Immature natural killer cell (primary cell): Measurements from ENCODE around the gene UBTD2. TPM values are rescaled to one million over a fixed set of nuclear protein-coding genes. Genes with fewer than 3 reads are reported as not detected.
"Not testable (repeated sequence)": the region's sequence is repeated elsewhere in the genome, so short reads cannot be mapped to it uniquely, and the experiment has no call there.

ENCODE experiments used
- DNase-seq, 3 donors: peaks; one replicate each; pipeline ENCODE4 v3.0.0; 2022; ENCODE audit warnings: mixed read lengths in 1 of 3
- H3K27ac Mint-ChIP-seq, 6 donors: one replicate each; pipeline ENCODE4 v1.8.0; 2020; ENCODE audit warnings: mixed read lengths in 6 of 6, mild to moderate bottlenecking in 5 of 6, inconsistent platforms in 4 of 6, moderate library complexity in 3 of 6
- H3K27me3 Mint-ChIP-seq, 3 donors: one replicate each; pipeline ENCODE4 v1.8.0; 2020 to 2021; ENCODE audit warnings: low read depth in 3 of 3, mild to moderate bottlenecking in 3 of 3, mixed read lengths in 3 of 3, moderate library complexity in 3 of 3, inconsistent platforms in 1 of 3
- H3K36me3 Mint-ChIP-seq, 3 donors: one replicate each; pipeline ENCODE4 v1.8.0; 2020; ENCODE audit warnings: mixed read lengths in 3 of 3, inconsistent platforms in 2 of 3, mild to moderate bottlenecking in 2 of 3
- H3K4me1 Mint-ChIP-seq, 2 donors: one replicate each; pipeline ENCODE4 v1.8.0; 2020; ENCODE audit warnings: inconsistent platforms in 2 of 2, mild to moderate bottlenecking in 2 of 2, mixed read lengths in 2 of 2, moderate library complexity in 1 of 2
- H3K4me3 Mint-ChIP-seq, 5 donors: one replicate each; pipeline ENCODE4 v1.8.0; 2020; ENCODE audit warnings: mild to moderate bottlenecking in 5 of 5, mixed read lengths in 5 of 5, inconsistent platforms in 3 of 5, moderate library complexity in 3 of 5
- H3K9me3 Mint-ChIP-seq, 6 donors: one replicate each; pipeline ENCODE4 v1.8.0; 2020; ENCODE audit warnings: mild to moderate bottlenecking in 6 of 6, mixed read lengths in 6 of 6, inconsistent platforms in 4 of 6, moderate library complexity in 3 of 6
- polyA plus RNA-seq, 3 donors: library from polyadenylated mRNA; unstranded; fragments of 300-500 nt; fragmentation: Illumina TruSeq; gene quantifications; one replicate each; pipeline ENCODE4 v1.2.3, GENCODE V29; 2021

UBTD2 gene
- polyA plus RNA-seq: 1 to 10 TPM; 1.5 TPM

GRCh38 chr5:172283020-172283861 is at the start of gene UBTD2:
Gene UBTD2, minus strand, starts transcription at chr5:172283764. Its CDS starts 99 bp downstream, at chr5:172283665.
- peak within 1 kb of the TSS; percentile 88 to 91 (median 89) for H3K4me3 Mint-ChIP-seq
- H3K27ac Mint-ChIP-seq: peak within 1 kb of the TSS in 5 of 6 donors; percentile 71 to 84 (median 72)
- peak; percentile 78 to 81 (median 79) for DNase-seq

GRCh38 chr5:172326901-172327300 is 43.3 kb upstream of the UBTD2 start:
- not testable (repeated sequence) for H3K4me1 Mint-ChIP-seq, H3K36me3 Mint-ChIP-seq, DNase-seq

More at GRCh38 chr5:172283020-172283861, at the start of gene UBTD2:
- Mint-ChIP-seq H3K4me1 (peaks cover 20 to 26% of the 10 kb centered on the region in 2 donors), H3K27me3 (peaks cover 2 to 3% (median 3%) of the 10 kb centered on the region in 3 donors), H3K36me3 (peaks cover 0 to 3% (median 0%) of the 10 kb centered on the region in 3 donors), H3K9me3 (no peaks in the 10 kb centered on the region)

GRCh38 chr5:172325452-172325851 is 41.9 kb upstream of the UBTD2 start:
- Mint-ChIP-seq H3K27me3 (peaks cover 0 to 1% (median 0%) of the 10 kb centered on the region in 3 donors), H3K27ac (no peak overlapping the region), H3K4me3 (no peak overlapping the region), H3K36me3 (no peaks in the 10 kb centered on the region), H3K9me3 (no peaks in the 10 kb centered on the region), H3K4me1 (no peaks in the 10 kb centered on the region)
- no peak for DNase-seq

More at GRCh38 chr5:172326901-172327300, 43.3 kb upstream of the UBTD2 start:
- not testable (repeated sequence) for H3K27ac Mint-ChIP-seq, H3K4me3 Mint-ChIP-seq, H3K9me3 Mint-ChIP-seq, H3K27me3 Mint-ChIP-seq

- Mint-ChIP-seq H3K9me3 (no peaks in the 10 kb centered on the region), H3K27me3 (peaks cover 0 to 2% (median 1%) of the 10 kb centered on the region in 3 donors), H3K36me3 (no peaks in the 10 kb centered on the region), H3K4me1 (no peaks in the 10 kb centered on the region), H3K4me3 (no peak overlapping the region), H3K27ac (no peak overlapping the region)
- DNase-seq: no peak
Measured at GRCh38 chr5:172322028-172322965, 38.7 kb upstream of the UBTD2 start.

- no peaks in the 10 kb centered on the region for H3K9me3 Mint-ChIP-seq
- H3K4me1 Mint-ChIP-seq: no peaks in the 10 kb centered on the region
- no peak overlapping the region for H3K27ac Mint-ChIP-seq
- peaks cover 0 to 2% (median 1%) of the 10 kb centered on the region in 3 donors for H3K27me3 Mint-ChIP-seq
- no peaks in the 10 kb centered on the region for H3K36me3 Mint-ChIP-seq
- H3K4me3 Mint-ChIP-seq: no peak overlapping the region
- DNase-seq: no peak
Measured at GRCh38 chr5:172321593-172321992, 38.0 kb upstream of the UBTD2 start.

GRCh38 chr5:172319708-172320441 is 36.3 kb upstream of the UBTD2 start:
- Mint-ChIP-seq H3K4me1 (no peaks in the 10 kb centered on the region), H3K9me3 (no peaks in the 10 kb centered on the region), H3K4me3 (no peak overlapping the region), H3K27ac (no peak overlapping the region), H3K36me3 (no peaks in the 10 kb centered on the region), H3K27me3 (peaks cover 1 to 6% (median 2%) of the 10 kb centered on the region in 3 donors)
- DNase-seq: no peak

GRCh38 chr5:172315587-172316493 is 32.3 kb upstream of the UBTD2 start:
- H3K27me3 Mint-ChIP-seq: peaks cover 2 to 8% (median 2%) of the 10 kb centered on the region in 3 donors
- H3K36me3 Mint-ChIP-seq: no peaks in the 10 kb centered on the region
- no peak overlapping the region for H3K27ac Mint-ChIP-seq
- no peaks in the 10 kb centered on the region for H3K4me1 Mint-ChIP-seq
- DNase-seq: no peak
- H3K9me3 Mint-ChIP-seq: no peaks in the 10 kb centered on the region
- H3K4me3 Mint-ChIP-seq: no peak overlapping the region

GRCh38 chr5:172313915-172314314 is 30.4 kb upstream of the UBTD2 start:
- Mint-ChIP-seq H3K27ac (no peak overlapping the region), H3K4me3 (no peak overlapping the region), H3K27me3 (peaks cover 2 to 8% (median 2%) of the 10 kb centered on the region in 3 donors)

GRCh38 chr5:172312286-172312685 is 28.7 kb upstream of the UBTD2 start:
- no peak overlapping the region for H3K27ac Mint-ChIP-seq
- H3K4me3 Mint-ChIP-seq: no peak overlapping the region
- H3K27me3 Mint-ChIP-seq: peaks cover 0 to 8% (median 2%) of the 10 kb centered on the region in 3 donors

More at GRCh38 chr5:172313915-172314314, 30.4 kb upstream of the UBTD2 start:
- no peaks in the 10 kb centered on the region for H3K4me1 Mint-ChIP-seq
- no peak for DNase-seq
- no peaks in the 10 kb centered on the region for H3K36me3 Mint-ChIP-seq
- H3K9me3 Mint-ChIP-seq: no peaks in the 10 kb centered on the region

GRCh38 chr5:172311605-172312004 is 28.0 kb upstream of the UBTD2 start:
- Mint-ChIP-seq H3K36me3 (no peaks in the 10 kb centered on the region), H3K4me1 (no peaks in the 10 kb centered on the region), H3K9me3 (no peaks in the 10 kb centered on the region), H3K4me3 (no peak overlapping the region), H3K27ac (no peak overlapping the region), H3K27me3 (peaks cover 0 to 9% (median 2%) of the 10 kb centered on the region in 3 donors)
- no peak for DNase-seq

More at GRCh38 chr5:172312286-172312685, 28.7 kb upstream of the UBTD2 start:
- no peaks in the 10 kb centered on the region for H3K4me1 Mint-ChIP-seq
- no peak for DNase-seq
- no peaks in the 10 kb centered on the region for H3K36me3 Mint-ChIP-seq
- no peaks in the 10 kb centered on the region for H3K9me3 Mint-ChIP-seq

GRCh38 chr5:172311026-172311425 is 27.5 kb upstream of the UBTD2 start:
- no peak overlapping the region for H3K27ac Mint-ChIP-seq
- H3K36me3 Mint-ChIP-seq: no peaks in the 10 kb centered on the region
- H3K4me1 Mint-ChIP-seq: no peaks in the 10 kb centered on the region
- H3K27me3 Mint-ChIP-seq: peaks cover 0 to 12% (median 2%) of the 10 kb centered on the region in 3 donors
- DNase-seq: no peak
- H3K9me3 Mint-ChIP-seq: peaks cover 0 to 4% (median 0%) of the 10 kb centered on the region in 6 donors
- no peak overlapping the region for H3K4me3 Mint-ChIP-seq

GRCh38 chr5:172305380-172305779 is 21.8 kb upstream of the UBTD2 start:
- no peak for DNase-seq
- Mint-ChIP-seq H3K9me3 (peaks cover 0 to 12% (median 3%) of the 10 kb centered on the region in 6 donors), H3K27me3 (peaks cover 0 to 12% (median 3%) of the 10 kb centered on the region in 3 donors), H3K4me1 (no peaks in the 10 kb centered on the region), H3K4me3 (no peak overlapping the region), H3K36me3 (no peaks in the 10 kb centered on the region), H3K27ac (no peak overlapping the region)
